SK-N-SH (cell line): ENCODE measurements around the gene UTP3. TPM values are rescaled to one million over a fixed set of nuclear protein-coding genes. Genes with fewer than 3 reads are reported as not detected.

Source experiments
- CTCF ChIP-seq: fragments of 200-600 bp; sonication (generic); IDR thresholded peaks from 2 replicates; pipeline ENCODE4 v1.6.1; 2017; ENCODE audit warnings: antibody characterized with exemption, mild to moderate bottlenecking, moderate library complexity
- EP300 ChIP-seq, 2 experiments: IDR thresholded peaks; 2 replicates each; pipeline versions ENCODE4 v1.4.0 to v1.6.1; 2012; ENCODE audit warnings: borderline replicate concordance in 1 of 2, low read depth in 1 of 2, low read length in 1 of 2
- EZH2phosphoT487 ChIP-seq: fragments of 200-600 bp; sonication (generic); IDR thresholded peaks from 2 replicates; pipeline ENCODE4 v1.6.1; 2017; ENCODE audit warnings: low read depth, mixed run types, mild to moderate bottlenecking, antibody characterized with exemption, moderate library complexity, borderline replicate concordance
- FOXJ3 ChIP-seq: sonication (generic); formaldehyde crosslinking; IDR thresholded peaks from 2 replicates; pipeline ENCODE4 v1.5.1; 2020; ENCODE audit warnings: mild to moderate bottlenecking, missing genetic modification reagents
- FOXM1 ChIP-seq: IDR thresholded peaks from 2 replicates; pipeline ENCODE4 v1.4.0; 2012; ENCODE audit warnings: low read depth, mild to moderate bottlenecking
- MAX ChIP-seq: IDR thresholded peaks from 2 replicates; pipeline ENCODE4 v1.4.0; 2012; ENCODE audit warnings: low read depth
- MXI1 ChIP-seq: IDR thresholded peaks from 2 replicates; pipeline ENCODE4 v1.6.1; 2012; ENCODE audit warnings: mild to moderate bottlenecking, low read depth, low read length, improper control_type of control experiment
- PBX3 ChIP-seq: IDR thresholded peaks from 2 replicates; pipeline ENCODE4; 2012
- POLR2AphosphoS5 ChIP-seq: IDR thresholded peaks from 2 replicates; pipeline ENCODE4 v1.6.1; 2012; ENCODE audit warnings: low read depth, low read length
- RCOR1 ChIP-seq: fragments of 150-350 bp; IDR thresholded peaks from 2 replicates; pipeline ENCODE4 v1.6.1; 2017; ENCODE audit warnings: antibody characterized with exemption, low read length
- REST ChIP-seq: IDR thresholded peaks from 2 replicates; pipeline ENCODE4 v1.6.1; 2012; ENCODE audit warnings: mild to moderate bottlenecking, low read depth, low read length, moderate library complexity
- SMC3 ChIP-seq: IDR thresholded peaks from 2 replicates; pipeline ENCODE4 v1.6.1; 2012; ENCODE audit warnings: low read depth, low read length, improper control_type of control experiment
- YY1 ChIP-seq: IDR thresholded peaks from 2 replicates; pipeline ENCODE4 v1.4.0; 2012; ENCODE audit warnings: low read depth, mild to moderate bottlenecking
- polyA plus RNA-seq, 3 experiments: library from polyadenylated mRNA; depleted of rRNA; stranded (reverse); fragments of >200 nt; gene quantifications; 2 replicates each; pipeline ENCODE4 v1.2.3, GENCODE V29; 2012

UTP3 gene
- polyA plus RNA-seq, 1 of the 3 experiments (the other 2 are of a cell fraction) = 36.9 TPM

GRCh38 chr4:70721747-70722146 lies 33.4 kb downstream of the UTP3 start, which contains the start of gene RUFY3 (continued):
- TF ChIP-seq PBX3 (no peak), FOXJ3 (no peak), RCOR1 (peak; percentile 77), MAX (peak; percentile 55; the same call in 1 of the 2 replicates), MXI1 (peak; percentile 91), YY1 (peak; percentile 87; the same call in 1 of the 2 replicates), REST (no peak), EP300 (IDR thresholded peaks at IDR 0.05; ENCODE audit: borderline replicate concordance in 1 of 2, low read depth in 1 of 2, low read length in 1 of 2) (peak in 1 of 2 experiments; percentile 57; a peak in 1 of 4 replicates), CTCF (no peak), SMC3 (no peak), FOXM1 (no peak), POLR2AphosphoS5 (peak; percentile 76), EZH2phosphoT487 (no peak)
